ENCODE measurements around the gene IGF2R.

IGF2R gene

DNA sequence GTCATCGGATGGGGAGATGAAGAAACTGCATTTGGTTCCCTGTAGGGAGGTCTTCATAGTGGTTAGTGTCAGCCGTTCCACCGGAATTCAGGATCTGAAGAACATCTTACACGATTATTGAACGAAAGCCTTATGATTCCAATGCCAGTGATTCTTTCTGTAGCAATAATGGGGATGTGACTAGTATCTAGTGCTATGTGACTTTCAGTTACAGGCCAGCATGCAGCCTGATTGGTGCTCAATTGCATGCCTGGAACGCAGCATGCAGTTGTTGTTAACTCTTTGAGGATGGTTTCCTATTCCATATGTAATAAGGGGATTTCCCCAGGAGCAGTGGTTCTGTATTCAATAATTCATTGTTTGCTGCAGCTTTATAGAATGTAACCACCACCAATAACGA is 81.1 kb downstream of the IGF2R start:
- DNase-seq = no peak

DNA sequence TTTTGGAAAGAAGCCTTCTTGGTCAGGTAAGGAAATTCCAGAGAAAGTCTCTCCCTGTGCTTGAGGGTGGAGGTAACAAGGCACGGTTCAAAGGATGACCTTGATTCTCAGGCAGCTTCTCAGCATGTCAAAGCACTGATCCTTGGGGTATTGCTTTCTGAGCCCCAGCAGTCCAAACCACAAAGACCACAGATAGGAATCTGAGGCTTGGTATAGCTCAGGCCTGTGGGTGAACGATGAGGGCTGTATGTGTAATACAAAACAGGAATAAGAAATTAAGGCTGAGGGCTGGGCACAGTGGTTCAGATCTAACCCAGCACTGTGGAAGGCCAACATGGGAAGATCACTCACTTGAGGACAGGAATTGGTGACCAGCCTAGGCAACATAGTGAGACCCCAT is 82.5 kb downstream of the IGF2R start:
- DNase-seq = no peak

- DNase-seq = no peak
Measured at GRCh38 chr6:160054271-160054670, 85.4 kb downstream of the IGF2R start.

DNA sequence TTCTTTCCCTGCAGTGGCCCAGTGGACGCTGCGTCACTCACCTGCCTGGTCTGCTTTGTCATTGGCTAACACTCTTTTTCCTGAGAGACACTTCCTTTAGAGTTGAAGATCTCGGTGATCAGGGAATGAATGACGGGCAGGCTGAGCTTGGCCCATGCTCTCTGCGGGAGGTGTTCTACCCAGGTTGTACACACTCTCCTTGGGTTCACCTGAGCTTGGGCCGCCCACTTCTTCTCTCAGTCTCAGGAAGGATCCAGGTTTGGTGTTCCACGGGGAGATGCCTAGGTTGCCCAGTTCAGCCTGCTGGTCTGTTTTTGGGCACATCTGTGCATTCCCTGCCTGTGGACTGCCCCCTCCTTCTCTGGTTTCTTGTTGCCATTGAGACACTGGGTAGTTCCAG is 86.0 kb downstream of the IGF2R start:
- DNase-seq = no peak

GRCh38 chr6:160055378-160055777 is 86.5 kb downstream of the IGF2R start:
- no peak for DNase-seq

- no peak for DNase-seq
Measured at GRCh38 chr6:160055813-160056212, 86.9 kb downstream of the IGF2R start.

GRCh38 chr6:160057080-160057479 is 88.2 kb downstream of the IGF2R start:
- DNase-seq = no peak

DNA sequence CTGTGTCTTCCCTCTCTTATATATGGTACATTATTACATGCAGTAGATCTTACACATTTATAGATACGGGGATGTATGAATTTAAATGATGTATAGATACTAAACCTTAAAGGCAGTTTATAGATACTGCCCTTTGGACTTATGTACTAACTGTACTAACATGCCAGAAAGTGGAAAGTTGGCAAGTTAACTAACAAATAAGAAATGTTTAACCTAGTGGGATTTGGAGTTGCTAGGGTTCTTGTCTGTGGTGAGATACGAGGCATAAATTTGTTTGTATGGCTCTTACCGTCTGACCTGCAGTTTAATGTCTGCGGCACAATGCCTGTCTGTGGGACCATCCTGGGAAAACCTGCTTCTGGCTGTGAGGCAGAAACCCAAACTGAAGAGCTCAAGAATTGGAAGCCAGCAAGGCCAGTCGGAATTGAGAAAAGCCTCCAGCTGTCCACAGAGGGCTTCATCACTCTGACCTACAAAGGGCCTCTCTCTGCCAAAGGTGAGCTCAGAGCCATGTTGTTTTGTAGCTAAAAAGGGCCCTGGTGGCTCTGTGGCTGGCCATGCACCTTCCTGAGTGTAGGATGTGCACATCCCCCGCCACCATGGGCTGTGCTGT is 89.8 kb downstream of the IGF2R start:
- DNase-seq = no peak

DNA sequence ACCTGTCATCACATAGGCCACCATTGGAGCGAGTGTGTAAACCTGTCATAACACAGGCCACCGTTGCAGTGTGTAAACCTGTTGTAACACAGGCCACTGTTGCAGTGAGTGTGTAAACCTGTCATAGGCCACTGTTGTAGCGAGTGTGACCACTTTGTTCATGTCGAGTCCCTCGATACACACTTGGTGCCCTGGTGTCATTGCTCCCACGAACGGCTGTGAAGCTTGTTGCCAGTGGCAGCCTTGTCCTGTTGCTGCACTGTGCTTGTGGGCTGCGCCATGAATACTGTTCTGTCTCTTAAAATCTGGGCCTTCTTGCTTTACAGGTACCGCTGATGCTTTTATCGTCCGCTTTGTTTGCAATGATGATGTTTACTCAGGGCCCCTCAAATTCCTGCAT is 91.3 kb downstream of the IGF2R start:
- no peak for DNase-seq

DNA sequence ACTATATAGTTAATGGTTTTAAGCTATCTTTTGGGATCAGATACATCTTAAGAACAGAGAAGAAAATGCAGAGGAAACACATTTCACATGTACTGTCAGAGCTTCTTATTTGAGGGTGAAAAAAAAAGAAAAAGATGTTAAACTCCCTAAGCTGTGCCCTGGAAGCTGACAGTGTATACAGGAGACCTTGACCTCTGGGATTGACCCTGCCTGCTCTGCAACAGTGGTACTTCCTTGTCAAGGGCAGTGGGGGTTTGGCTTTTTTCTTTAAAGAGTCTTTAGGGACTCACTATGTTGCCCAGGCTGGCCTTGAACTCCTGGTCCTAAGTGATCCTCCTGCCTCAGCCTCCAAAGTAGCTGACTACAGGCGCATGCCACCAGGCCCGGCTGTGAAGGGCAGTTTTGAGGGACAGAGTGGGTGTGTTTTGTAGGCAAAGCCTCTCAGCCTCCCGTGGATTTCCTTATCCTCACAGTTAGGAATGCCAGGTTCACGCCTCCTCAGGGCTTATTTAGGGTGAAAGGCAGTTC is 92.1 kb downstream of the IGF2R start:
- DNase-seq = no peak

DNA sequence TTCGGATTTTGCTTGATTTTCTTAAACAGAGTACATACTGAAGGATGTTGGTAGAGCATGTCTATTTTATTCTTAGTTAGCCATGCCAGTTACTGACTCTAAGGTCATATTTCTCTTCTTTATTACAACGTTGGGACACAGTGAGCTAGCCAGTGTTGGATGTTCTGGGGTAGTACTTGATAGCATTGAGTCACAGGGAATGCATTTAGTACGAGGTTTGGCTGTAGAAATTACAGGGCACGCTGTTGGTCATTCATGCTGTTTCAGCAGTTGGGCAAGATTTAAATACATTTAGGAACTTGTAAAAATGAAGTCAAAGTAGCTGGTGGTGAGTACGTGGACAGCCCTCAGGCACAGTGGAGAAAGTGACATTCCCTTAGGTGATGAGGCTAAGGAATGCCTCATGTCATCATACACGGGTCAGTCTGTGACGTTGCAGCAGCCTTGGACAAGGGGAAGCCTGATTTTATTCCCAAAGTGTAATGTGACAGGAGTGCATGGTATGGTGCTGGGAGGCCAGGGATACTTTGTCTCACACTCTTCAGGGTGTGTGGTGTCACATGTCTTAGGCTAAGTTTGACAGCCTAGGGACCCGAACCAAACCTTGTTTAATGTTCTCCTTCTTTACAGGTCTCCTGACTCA is 95.0 kb downstream of the IGF2R start:
- DNase-seq = no peak

DNA sequence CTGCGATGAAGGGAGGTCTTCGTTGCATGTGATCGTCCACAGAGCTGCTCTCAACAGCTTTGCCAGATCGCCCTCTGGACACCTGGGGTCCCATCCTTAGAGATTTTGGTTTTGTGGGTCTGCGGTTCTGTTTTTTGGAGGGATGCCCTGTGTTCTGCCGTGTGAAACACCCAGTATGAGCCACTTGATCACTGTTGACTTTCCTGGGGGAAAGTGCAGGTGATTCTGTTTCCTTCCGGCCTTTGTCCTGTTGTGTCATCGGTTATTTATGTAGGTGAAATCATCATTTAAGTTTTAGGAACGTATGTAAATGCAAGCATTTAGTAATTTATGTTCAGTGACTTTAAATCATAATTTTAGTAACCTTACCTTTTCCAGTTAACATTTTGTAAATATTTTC is 96.3 kb downstream of the IGF2R start:
- no peak for DNase-seq

GRCh38 chr6:160067564-160067963 is 98.7 kb downstream of the IGF2R start:
- DNase-seq = no peak

- no peak for DNase-seq
Measured at GRCh38 chr6:160068346-160068745, 99.5 kb downstream of the IGF2R start.

- peak; percentile 7 to 13 for DNase-seq
Measured at GRCh38 chr6:160069050-160069454, 100.2 kb downstream of the IGF2R start.

DNA sequence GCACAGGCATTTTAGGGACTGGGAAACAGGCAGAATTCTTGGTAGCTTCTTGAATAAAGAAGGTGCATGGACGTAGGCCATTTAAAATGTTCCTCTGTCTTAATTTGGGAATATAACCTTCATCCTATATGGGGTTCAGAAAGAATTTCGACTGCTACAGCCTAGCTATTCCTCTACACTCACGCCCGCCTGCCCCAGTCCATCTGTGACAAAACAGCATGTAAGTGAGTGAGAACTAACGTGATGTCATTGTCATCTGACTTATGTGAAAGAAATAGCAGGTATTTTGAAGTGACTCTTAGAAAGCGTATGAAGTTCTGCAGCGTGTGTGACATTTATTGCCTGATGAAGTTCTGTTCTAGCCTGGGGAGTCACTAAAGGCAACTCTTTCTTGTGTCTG is 100.6 kb downstream of the IGF2R start:
- DNase-seq = no peak

- DNase-seq = no peak
Measured at GRCh38 chr6:160070427-160070826, 101.5 kb downstream of the IGF2R start.

DNA sequence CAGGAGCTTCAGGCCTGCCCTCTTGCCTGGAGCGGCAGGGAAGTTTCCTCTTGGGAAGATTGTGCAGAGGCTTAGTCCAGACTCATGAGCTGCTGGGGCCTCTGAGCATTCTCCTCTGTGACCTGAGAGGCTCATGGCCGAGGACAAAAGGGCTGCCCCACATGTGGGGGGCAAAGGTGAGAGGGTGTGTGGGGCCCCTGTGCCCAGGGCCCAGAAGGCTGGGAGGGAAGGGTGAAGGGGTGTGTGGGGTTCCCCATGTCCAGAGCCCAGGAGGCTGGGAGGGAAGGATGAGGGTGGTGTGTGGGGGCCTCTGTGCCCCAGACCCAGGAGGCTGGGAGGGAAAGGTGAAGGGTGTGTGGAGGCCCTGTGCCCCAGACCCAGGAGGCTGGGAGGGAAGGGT is 101.9 kb downstream of the IGF2R start:
- no peak for DNase-seq

GRCh38 chr6:160071805-160072690 is 103.2 kb downstream of the IGF2R start:
- no peak for DNase-seq

DNA sequence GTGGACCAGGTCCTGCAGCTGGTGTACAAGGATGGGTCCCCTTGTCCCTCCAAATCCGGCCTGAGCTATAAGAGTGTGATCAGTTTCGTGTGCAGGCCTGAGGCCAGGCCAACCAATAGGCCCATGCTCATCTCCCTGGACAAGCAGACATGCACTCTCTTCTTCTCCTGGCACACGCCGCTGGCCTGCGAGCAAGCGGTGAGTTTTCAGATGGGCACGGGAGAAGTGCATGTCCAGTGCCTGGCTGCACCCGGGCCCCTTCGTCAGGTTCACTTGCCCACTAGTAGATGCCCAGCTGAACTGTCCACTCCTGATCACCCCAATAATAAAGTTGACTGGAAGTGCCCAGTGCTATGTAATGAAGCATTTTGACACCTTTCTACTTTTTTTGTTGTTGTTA is 104.4 kb downstream of the IGF2R start:
- DNase-seq = no peak

DNA sequence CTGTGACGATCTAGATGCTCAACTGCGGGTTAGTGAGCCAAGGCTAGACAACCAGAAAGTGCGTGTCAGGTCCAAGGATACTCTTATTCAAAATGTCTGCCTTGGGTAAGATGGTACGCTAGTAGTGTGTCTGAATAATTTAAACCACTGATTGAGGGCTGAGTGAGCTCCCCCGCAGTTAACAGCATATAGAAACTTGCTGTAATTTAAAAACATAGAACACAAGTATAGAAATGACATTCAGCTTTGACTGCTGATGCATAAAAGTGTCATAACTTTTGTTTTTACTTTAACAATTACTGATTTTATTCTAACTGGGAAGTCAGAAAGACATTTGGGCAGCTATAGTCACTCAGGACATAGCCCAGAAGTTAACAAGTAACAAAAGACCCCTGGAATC is 107.1 kb downstream of the IGF2R start:
- no peak for DNase-seq

GRCh38 chr6:160077024-160077423 is 108.1 kb downstream of the IGF2R start:
- no peak for DNase-seq

- no peak for DNase-seq
Measured at GRCh38 chr6:160077526-160077925, 108.6 kb downstream of the IGF2R start.

Measured in activated CD4-positive, alpha-beta T cell treated with anti-CD3 and anti-CD28 coated beads, Interleukin-2, amount 50 U/mL, for 48 hours (primary cell).